Pancreas (tissue), 10 donors: Measurements from ENCODE around the gene PADI2. TPM values are rescaled to one million over a fixed set of nuclear protein-coding genes. Genes with fewer than 3 reads are reported as not detected.

Experiments used
- ATAC-seq, 4 donors: fragments of 200-7000 bp; cut with Tn5 transposase; one replicate each; pipeline versions ENCODE4 v1.8.0 to v1.9.1; 2020; ENCODE audit warnings: mild to moderate bottlenecking in 4 of 4, moderate library complexity in 4 of 4
- DNase-seq, 6 donors: peaks; one replicate each; pipeline ENCODE4 v3.0.0-alpha.2; 2020
- FAIRE-seq: peaks from 2 replicates; lab custom pipeline; 2012; peaks lifted over from hg19 to GRCh38; lab: Jason Lieb, UNC
- H3K27ac ChIP-seq, 4 donors: fragments of 200-600 bp; sonication (generic); 1 replicate in 3 of 4; 2 replicates in 1 of 4; pipeline versions ENCODE4 v1.5.0 to v1.8.0; 2020
- H3K27me3 ChIP-seq, 4 donors: fragments of 200-600 bp; one replicate each; pipeline ENCODE4 v1.8.0; 2021
- H3K36me3 ChIP-seq, 3 donors: fragments of 200-600 bp; sonication (generic) in 1 of 3; one replicate each; pipeline versions ENCODE4 v1.5.0 to v1.8.0; 2020 to 2021
- H3K4me1 ChIP-seq, 3 donors: fragments of 200-600 bp; one replicate each; pipeline ENCODE4 v1.8.0; 2021
- H3K4me3 ChIP-seq, 4 donors: fragments of 200-600 bp; sonication (generic) in 2 of 4; one replicate each; pipeline versions ENCODE4 v1.5.0 to v1.8.0; 2020 to 2021
- H3K9me3 ChIP-seq, 4 donors: fragments of 200-600 bp; one replicate each; pipeline ENCODE4 v1.8.0; 2021
- WGBS, 2 donors: extraction: QIAGEN DNeasy Blood & Tissue Kit; methylation state at CpG; one replicate each; pipeline ENCODE4 v1.1.7; 2013; 5-methylcytosine and 5-hydroxymethylcytosine counted together
- intact Hi-C, 3 donors: fragments of 100-400 bp; cut with DNase I; formaldehyde crosslinking; loops; one replicate each; pipeline versions ENCODE4 v1.11.1 to v1.14.2; 2022
- polyA plus RNA-seq, 2 donors: library from polyadenylated mRNA; stranded (reverse); fragments of 200-250 nt; gene quantifications; one replicate each; pipeline ENCODE4 v1.2.3, GENCODE V29; 2013
- total RNA-seq, 6 donors: library from RNA; stranded (reverse); fragmentation: NEBNext Ultra II Directional in 4 of 6; extraction: Animal tissue kit (Norgen Biotek cat#: 25700) in 4 of 6; gene quantifications; one replicate each; pipeline versions ENCODE4 v1.2.1 to v1.2.4, GENCODE V29; 2021 to 2023
- TF ChIP-seq, protein P1 (sequence below), 4 donors: fragments of 200-600 bp; sonication (generic) in 3 of 4; IDR thresholded peaks; one replicate each; pipeline versions ENCODE4 v1.5.0 to v1.8.0; 2021; ENCODE audit warnings: antibody characterized with exemption in 4 of 4
- donor health status: healthy with polysubstance abuse.
- donor health status: DM: no; HTN: no; CAD: no; lungs with moderate emphysema.
- donor health status: DM: no; HTN: no; CAD: no.
- donor health status: control.
- donor health status: control.
- donor health status: Bipolar disorder and iron deficiency.
- donor health status: DM: yes; HTN: yes; CAD: no.
- donor health status: DM: no; HTN: no; CAD: no.
- donor health status: DM: no; HTN: no; CAD: no.
- donor health status: DM: yes; HTN: yes; CAD: no.

PADI2 gene
- total and polyA plus RNA-seq, 8 donors: 0.42 to 10.0 (median 0.93) TPM

- Histone ChIP-seq H3K27me3 (no peaks in the 10 kb centered on the region), H3K36me3 (no peaks in the 10 kb centered on the region), H3K4me1 (no peaks in the 10 kb centered on the region), H3K27ac (no peak overlapping the region), H3K9me3 (no peaks in the 10 kb centered on the region), H3K4me3 (no peak overlapping the region)
- ATAC-seq (no peak), DNase-seq (peak in 1 of 6 donors; percentile 10), FAIRE-seq (no peak)
- intact Hi-C loops: no loop called here
- 83 to 88% methylated on average over 6 of the region's 6 CpGs for WGBS, 2 donors
- TF ChIP-seq, protein P1, sequence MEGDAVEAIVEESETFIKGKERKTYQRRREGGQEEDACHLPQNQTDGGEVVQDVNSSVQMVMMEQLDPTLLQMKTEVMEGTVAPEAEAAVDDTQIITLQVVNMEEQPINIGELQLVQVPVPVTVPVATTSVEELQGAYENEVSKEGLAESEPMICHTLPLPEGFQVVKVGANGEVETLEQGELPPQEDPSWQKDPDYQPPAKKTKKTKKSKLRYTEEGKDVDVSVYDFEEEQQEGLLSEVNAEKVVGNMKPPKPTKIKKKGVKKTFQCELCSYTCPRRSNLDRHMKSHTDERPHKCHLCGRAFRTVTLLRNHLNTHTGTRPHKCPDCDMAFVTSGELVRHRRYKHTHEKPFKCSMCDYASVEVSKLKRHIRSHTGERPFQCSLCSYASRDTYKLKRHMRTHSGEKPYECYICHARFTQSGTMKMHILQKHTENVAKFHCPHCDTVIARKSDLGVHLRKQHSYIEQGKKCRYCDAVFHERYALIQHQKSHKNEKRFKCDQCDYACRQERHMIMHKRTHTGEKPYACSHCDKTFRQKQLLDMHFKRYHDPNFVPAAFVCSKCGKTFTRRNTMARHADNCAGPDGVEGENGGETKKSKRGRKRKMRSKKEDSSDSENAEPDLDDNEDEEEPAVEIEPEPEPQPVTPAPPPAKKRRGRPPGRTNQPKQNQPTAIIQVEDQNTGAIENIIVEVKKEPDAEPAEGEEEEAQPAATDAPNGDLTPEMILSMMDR (IDR thresholded peaks at IDR 0.05): no peak
These were observed 49.6 kb downstream of the PADI2 start for GRCh38 chr1:17069452-17070162.

DNA sequence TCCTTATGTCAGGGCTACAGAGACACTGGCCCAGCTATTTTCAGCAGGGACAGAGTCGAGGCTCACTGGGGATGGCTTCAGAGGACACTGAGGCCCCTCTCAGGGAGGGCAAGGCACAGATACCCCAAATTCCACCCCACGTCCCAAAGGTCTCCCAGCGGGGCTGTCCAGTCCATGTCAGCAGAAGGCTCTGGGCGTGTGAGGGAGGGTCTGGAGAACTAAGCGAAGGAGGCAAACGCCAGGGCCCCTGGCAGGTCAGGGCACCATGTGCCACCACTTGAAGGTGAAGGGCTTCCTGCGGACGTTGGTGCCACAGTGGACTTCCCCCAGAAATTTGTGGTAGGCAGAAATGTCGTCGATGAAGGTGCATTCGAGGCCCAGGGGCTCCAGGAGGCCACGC is 50.5 kb downstream of the PADI2 start:
- FAIRE-seq (no peak), ATAC-seq (no peak), DNase-seq (peak in 1 of 6 donors; percentile 6)
- Histone ChIP-seq H3K4me1 (no peaks in the 10 kb centered on the region), H3K9me3 (no peaks in the 10 kb centered on the region), H3K27me3 (no peaks in the 10 kb centered on the region), H3K27ac (no peak overlapping the region), H3K4me3 (no peak overlapping the region), H3K36me3 (no peaks in the 10 kb centered on the region)
- TF ChIP-seq, protein P1 (IDR thresholded peaks at IDR 0.05): no peak
- WGBS, 2 donors: 76 to 79% methylated on average over 12 of the region's 12 CpGs
- intact Hi-C loops: no loop called here

DNA sequence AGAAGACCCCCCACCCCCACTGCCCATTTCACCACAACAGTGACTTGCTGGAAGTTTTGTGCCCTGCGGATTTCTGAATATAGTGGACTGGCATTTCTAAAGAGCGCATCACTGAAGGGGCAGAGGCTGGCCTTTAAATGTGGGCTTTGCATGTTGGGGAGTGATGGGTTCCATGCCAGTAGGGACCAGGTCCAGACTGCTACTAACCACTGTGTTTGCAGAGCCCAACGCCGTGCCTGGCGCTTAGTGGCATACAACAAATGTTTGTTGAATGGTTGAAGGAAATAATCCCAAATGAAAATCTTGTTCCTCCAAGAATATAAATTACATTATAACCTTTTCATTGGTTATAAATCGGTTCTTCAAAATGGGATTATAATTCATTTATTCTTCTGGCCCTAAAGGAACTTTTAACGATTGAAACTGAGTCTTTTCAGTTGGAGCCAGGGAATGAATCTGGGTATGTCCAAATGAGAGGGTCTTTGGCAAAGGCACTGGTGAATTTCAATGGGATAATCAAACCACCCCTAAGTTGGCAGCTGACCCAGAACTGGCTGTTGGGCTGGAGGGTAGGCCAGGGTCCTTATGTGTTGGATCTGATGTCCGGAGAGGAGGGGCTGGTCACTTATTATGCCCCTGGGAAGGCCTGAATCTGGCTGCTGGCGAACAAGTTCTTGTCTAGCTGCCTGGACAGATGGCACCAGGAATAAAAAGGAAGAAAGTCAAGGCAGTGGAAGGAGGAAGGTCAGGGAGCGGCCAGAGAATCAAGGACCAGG is 51.6 kb downstream of the PADI2 start:
- Histone ChIP-seq H3K4me3 (no peak overlapping the region), H3K27me3 (no peaks in the 10 kb centered on the region), H3K27ac (peak overlapping the region in 1 of 4 donors; percentile 41), H3K4me1 (no peaks in the 10 kb centered on the region), H3K36me3 (no peaks in the 10 kb centered on the region), H3K9me3 (no peaks in the 10 kb centered on the region)
- WGBS, 2 donors: 77 to 85% methylated on average over 10 of the region's 10 CpGs
- ATAC-seq (no peak), FAIRE-seq (no peak), DNase-seq (peak in 1 of 6 donors; percentile 3)
- TF ChIP-seq, protein P1 (IDR thresholded peaks at IDR 0.05): no peak
- intact Hi-C loops: no loop called here

GRCh38 chr1:17067069-17067426 is 52.2 kb downstream of the PADI2 start:
- H3K4me1 ChIP-seq: no peaks in the 10 kb centered on the region
- intact Hi-C loops: no loop called here

More at GRCh38 chr1:17067069-17067426, 52.2 kb downstream of the PADI2 start:
- Histone ChIP-seq H3K27me3 (no peaks in the 10 kb centered on the region), H3K4me3 (no peak overlapping the region), H3K36me3 (no peaks in the 10 kb centered on the region), H3K9me3 (no peaks in the 10 kb centered on the region), H3K27ac (peak overlapping the region in 1 of 4 donors; percentile 41)
- TF ChIP-seq, protein P1 (IDR thresholded peaks at IDR 0.05): no peak
- FAIRE-seq: no peak
- 76 to 87% methylated on average over 3 of the region's 3 CpGs for WGBS, 2 donors
- DNase-seq: no peak
- peak in 1 of 4 donors; percentile 49 for ATAC-seq
